ENCODE data around the gene LIPC.

The LIPC gene

GRCh38 chr15:58495891-58496408 is 64.2 kb downstream of the LIPC start:
- no peak for DNase-seq (ENCODE audit: low read depth in 2 of 2)

GRCh38 chr15:58497046-58497785 is 65.4 kb downstream of the LIPC start:
- DNase-seq (ENCODE audit: low read depth in 2 of 2) = no peak

GRCh38 chr15:58498821-58499580 is 67.2 kb downstream of the LIPC start:
- peak; percentile 65 to 66 for DNase-seq (ENCODE audit: low read depth in 2 of 2)

DNA sequence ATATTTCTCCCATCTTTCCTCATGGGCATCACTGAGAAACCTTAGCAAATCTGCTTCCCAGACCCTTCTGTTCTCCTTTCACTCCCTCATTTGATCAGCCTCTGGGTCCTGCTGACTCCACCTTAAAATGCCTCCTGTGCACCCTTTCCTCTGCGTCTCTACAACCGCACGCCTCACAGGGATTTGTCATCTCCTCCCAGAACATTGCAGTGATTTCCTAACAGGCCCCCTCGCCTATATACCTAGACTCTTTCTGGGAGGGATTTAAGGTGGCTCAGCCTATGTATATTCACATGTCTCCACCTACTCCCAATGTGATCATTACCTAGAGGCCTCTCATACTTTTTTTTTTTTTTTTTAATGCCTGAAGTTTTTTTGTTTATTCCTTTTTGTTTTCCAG is 69.2 kb downstream of the LIPC start:
- DNase-seq (ENCODE audit: low read depth in 2 of 2) = no peak

GRCh38 chr15:58501636-58502188 is 69.9 kb downstream of the LIPC start:
- no peak for DNase-seq (ENCODE audit: low read depth in 2 of 2)

DNA sequence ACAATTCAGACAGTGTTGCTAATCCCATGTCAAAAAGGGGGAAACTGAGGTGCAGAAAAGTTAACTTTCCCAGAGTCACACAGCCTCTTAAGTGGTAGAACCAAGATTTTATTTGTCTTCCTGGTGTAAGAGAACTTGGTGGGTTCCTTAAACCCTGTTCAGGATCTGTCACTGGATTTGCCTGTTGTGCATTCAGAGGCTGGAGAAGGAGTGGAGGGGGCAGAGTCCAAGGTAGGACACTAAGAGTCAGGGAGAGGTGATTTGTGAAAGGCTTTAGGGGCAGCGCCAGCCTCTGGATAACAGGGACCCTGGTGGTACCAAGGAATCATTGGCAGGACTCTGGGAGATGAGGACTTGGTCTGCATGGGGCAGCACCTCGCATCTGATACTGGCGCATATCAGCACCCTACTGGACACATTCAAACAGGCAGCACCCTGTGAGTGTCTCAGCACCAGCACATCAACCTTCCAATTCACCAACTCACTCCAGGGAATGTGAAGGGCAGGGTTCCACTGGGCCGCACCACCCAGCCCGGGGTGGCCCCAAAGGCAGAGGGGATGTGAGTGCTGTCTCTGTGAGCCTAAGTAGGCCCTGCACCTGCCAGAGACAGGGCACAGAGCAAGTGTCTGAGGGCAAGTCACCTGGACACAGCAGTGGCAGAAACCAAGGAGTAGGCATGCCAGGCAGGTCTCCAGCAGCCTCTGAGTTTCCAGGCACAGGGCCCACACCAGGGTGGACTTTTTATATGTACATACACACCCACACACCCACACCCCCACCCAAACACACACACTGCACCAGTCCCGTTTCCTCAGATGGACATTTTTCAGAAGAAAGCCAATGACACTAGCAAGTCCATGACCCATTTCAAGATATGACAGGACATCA is 71.6 kb downstream of the LIPC start:
- no peak for DNase-seq (ENCODE audit: low read depth in 2 of 2)

DNA sequence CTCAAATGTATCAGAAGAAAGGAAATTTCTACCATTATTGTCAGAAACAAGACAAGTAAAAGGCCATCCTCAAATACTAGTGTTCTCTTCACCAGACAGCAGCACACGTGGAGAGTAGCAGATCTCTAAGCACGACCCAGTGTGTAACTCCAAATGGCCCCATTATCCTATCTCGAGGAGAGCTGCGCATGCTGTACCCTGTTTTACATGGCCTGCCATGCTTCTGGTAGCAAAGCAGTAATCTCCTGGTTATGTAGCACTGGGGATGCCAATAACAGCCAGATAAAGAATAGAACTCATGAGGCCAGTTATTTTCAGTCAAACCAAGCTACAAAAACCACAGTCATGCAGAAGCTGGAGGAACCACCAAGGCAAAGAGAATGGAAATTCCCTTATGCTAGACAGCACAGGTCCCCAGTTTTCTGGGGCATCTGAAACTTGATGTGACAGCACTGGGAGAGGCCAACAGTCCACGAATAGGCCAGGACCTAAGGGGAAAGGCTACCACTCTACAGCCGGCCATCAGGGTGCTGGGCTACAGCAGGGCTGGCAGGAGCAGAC is 73.0 kb downstream of the LIPC start:
- no peak for DNase-seq (ENCODE audit: low read depth in 2 of 2)

DNA sequence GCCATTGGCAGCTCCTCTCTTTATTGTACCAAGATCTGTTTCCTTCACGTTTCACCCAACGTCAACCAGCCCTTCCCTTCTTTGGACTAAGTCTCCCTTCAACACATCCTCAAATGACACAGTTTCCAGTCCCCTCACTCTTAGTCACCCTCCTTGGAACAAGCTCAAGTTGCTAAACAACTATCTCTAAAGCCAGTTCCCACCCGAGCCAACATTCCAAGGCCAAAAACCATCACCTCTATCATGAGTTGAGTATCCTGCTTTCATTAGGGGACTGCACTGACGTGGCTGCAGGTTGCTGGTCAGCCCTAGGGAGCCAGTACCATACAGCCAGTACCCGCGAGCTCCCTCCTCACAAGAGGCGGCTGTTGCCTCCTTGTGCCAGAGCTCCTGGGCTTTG is 73.8 kb downstream of the LIPC start:
- DNase-seq (ENCODE audit: low read depth in 2 of 2) = no peak

DNA sequence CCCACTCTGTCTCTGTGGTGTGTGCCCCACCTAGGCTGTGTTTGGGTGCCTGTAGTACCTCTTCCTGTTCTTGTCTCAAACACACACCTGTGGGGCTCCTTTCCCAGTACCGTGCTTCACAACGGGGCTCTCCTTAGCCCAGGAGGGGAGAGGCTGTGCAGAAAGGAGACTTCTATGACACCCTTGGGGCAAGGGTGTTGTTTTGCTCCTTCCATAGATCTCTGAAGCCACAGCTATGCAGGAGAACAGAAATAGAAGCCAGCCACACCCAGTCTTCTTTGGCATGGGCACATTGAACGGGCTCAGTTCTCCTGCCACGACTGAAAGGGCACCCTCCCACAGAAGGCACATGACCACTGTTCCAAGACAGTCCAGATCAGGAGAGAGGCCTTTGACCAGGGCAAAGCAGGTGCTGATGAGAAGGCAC is 74.3 kb downstream of the LIPC start:
- DNase-seq (ENCODE audit: low read depth in 2 of 2) = no peak

DNA sequence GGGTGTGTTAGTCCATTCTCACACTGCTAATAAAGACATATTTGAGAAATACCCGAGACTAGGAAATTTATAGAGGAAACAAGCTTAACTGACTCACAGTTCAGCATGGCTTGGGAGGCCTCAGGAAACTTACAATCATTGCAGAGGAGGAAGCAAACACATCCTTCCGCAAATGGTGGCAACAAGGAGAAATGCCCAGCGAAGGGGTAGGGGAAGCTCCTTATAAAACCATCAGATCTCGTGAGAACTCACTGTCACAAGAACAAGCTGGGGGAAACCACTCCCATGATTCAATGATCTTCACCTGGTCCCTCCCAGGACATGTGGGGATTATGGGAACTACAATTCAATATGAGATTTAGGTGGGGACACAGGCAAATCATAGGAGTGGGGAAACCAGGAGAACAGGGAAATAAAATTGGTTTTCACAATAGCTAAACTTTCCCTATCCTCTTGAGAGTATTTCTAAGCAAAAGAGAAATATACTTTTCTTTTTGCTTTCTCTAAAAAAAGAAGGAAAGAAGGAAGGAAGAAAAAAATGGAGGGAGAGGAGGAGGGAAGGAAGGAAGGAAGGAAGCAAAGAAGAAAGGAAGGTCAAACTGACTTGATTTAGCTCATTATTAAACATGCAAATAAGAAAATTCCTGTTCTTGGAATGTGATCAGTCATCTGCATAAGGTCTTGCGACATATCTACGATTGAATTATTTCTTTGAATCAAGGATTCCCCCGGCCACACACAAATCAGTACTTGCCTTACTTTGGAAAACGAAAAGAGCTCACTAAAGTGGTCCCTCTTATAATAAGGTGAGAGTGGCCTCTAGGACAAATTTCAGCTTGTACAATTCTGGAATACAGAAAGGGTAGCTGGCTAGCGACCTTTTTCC is 75.2 kb downstream of the LIPC start:
- DNase-seq (ENCODE audit: low read depth in 2 of 2) = no peak

- no peak for DNase-seq (ENCODE audit: low read depth in 2 of 2)
Observed at GRCh38 chr15:58509556-58509955, 77.8 kb downstream of the LIPC start.

DNA sequence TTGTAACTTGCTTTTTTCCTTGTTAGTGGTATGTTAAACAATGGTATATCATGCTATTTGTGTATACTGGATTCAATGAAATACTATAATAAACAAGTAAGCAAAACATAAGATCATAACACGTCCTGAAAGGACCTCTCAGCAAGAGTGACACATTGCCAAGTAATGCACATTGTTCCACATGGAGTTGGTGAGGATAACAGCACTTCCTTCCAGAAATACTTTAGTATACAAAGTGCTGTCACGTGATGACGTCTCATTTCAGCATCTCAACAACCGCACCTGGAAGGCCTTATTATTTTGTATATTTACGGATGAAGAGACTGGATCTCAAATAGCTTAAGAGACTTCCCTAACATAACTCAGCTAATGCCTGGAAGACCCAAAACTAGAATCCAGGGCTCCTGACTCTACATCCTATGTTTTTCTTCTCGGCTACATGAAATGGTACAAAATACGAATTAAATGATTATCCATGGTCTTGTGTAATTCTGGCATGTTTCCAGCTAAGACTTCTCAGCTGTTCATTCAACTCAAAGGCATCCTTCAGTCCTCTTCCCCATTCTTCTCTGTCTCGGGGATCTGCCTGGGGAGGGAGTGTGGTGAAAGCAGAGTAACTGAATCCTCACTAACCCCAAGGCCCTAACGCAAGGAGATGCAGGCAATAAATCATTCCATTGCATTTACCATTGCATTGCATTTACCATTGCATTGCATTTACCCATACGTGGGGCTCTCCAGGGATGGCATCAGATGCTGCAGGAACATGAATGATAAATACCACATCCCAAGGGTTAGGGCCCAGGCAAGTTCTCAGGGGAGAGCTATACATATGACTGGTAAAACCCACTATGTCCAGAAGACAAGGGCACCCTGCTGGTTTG is 79.2 kb downstream of the LIPC start:
- no peak for DNase-seq (ENCODE audit: low read depth in 2 of 2)

GRCh38 chr15:58511599-58511987 is 79.8 kb downstream of the LIPC start:
- no peak for DNase-seq (ENCODE audit: low read depth in 2 of 2)

GRCh38 chr15:58512522-58512921 is 80.7 kb downstream of the LIPC start:
- DNase-seq (ENCODE audit: low read depth in 2 of 2) = no peak

GRCh38 chr15:58513008-58513407 is 81.2 kb downstream of the LIPC start:
- DNase-seq (ENCODE audit: low read depth in 2 of 2) = no peak

- DNase-seq (ENCODE audit: low read depth in 2 of 2) = no peak
Observed at GRCh38 chr15:58513726-58514336, 82.0 kb downstream of the LIPC start.

- no peak for DNase-seq (ENCODE audit: low read depth in 2 of 2)
Observed at GRCh38 chr15:58515807-58516206, 84.0 kb downstream of the LIPC start.

- no peak for DNase-seq (ENCODE audit: low read depth in 2 of 2)
Observed at GRCh38 chr15:58517252-58517681, 85.5 kb downstream of the LIPC start.

All from fibroblast of skin of left biceps (primary cell).